Adrenal gland (tissue), 12 donors: Measurements from ENCODE around the gene SLC48A1. TPM values are rescaled to one million over a fixed set of nuclear protein-coding genes. Genes with fewer than 3 reads are reported as not detected.

ENCODE experiments used
- DNase-seq, 7 donors: peaks; one replicate each; pipeline ENCODE4 v3.0.0-alpha.2; 2019 to 2020
- H3K27ac ChIP-seq, 5 donors: fragments of 200-600 bp; sonication (generic) in 4 of 5; 1 replicate in 3 of 5; 2 replicates in 2 of 5; pipeline versions ENCODE4 v1.5.1 to v1.8.0; 2016 to 2020; ENCODE audit warnings: mild to moderate bottlenecking in 1 of 5
- H3K27me3 ChIP-seq: fragments of 200-600 bp; 2 replicates; pipeline ENCODE4 v1.8.0; 2021
- H3K36me3 ChIP-seq, 2 donors: fragments of 200-600 bp; replicated peaks in 1 of 2; 1 replicate in 1 of 2; 2 replicates in 1 of 2; pipeline versions ENCODE4 v1.5.1 to v1.8.0; 2018 to 2022
- H3K4me1 ChIP-seq, 2 donors: fragments of 200-600 bp; replicated peaks in 1 of 2; 1 replicate in 1 of 2; 2 replicates in 1 of 2; pipeline versions ENCODE4 v1.5.1 to v1.8.0; 2018 to 2021
- H3K4me3 ChIP-seq, 4 donors: fragments of 200-600 bp; sonication (generic) in 3 of 4; one replicate each; pipeline ENCODE4 v1.5.1; 2016 to 2018
- H3K9me3 ChIP-seq, 3 donors: fragments of 200-600 bp; sonication (generic) in 1 of 3; replicated peaks in 1 of 3; 1 replicate in 2 of 3; 2 replicates in 1 of 3; pipeline versions ENCODE4 v1.5.1 to v1.8.0; 2016 to 2021
- POLR2A ChIP-seq, 2 donors: fragments of 450-650 bp; IDR thresholded peaks; one replicate each; pipeline ENCODE4 v1.6.1; 2017; ENCODE audit warnings: antibody characterized with exemption in 2 of 2, mild to moderate bottlenecking in 2 of 2, moderate library complexity in 1 of 2
- WGBS, 4 donors: extraction: QIAGEN DNeasy Blood & Tissue Kit in 2 of 4; methylation state at CpG; one replicate each; pipeline versions ENCODE4 v1.1.5 to v1.1.7; 2013 to 2017; 5-methylcytosine and 5-hydroxymethylcytosine counted together
- intact Hi-C, 2 donors: fragments of 100-400 bp; cut with DNase I; formaldehyde crosslinking; loops; one replicate each; pipeline versions ENCODE4 v1.14.1 to v1.15.0; 2022 to 2023
- polyA plus RNA-seq, 3 donors: library from polyadenylated mRNA; stranded (reverse); fragments of 200-250 nt in 2 of 3; fragments of 350-450 nt in 1 of 3; fragmentation: Illumina TruSeq in 1 of 3; extraction: RNeasy Lipid Tissue Mini Kit (QIAGEN cat#74804) in 1 of 3; gene quantifications; one replicate each; pipeline ENCODE4 v1.2.3, GENCODE V29; 2013 to 2014
- total RNA-seq, 9 donors: library from RNA; depleted of rRNA in 4 of 9; stranded (reverse); fragments of >200 nt in 4 of 9; fragments of 120-200 nt in 1 of 9; fragmentation: NEBNext Ultra II Directional in 1 of 9; extraction: Animal tissue kit (Norgen Biotek cat#: 25700) in 1 of 9; gene quantifications; one replicate each; pipeline versions ENCODE4 v1.1.0 to v1.2.4, GENCODE V29; 2013 to 2023
- TF ChIP-seq, protein P1 (sequence below), 6 experiments: fragments of 450-650 bp in 4 of 6; fragments of 200-600 bp in 2 of 6; sonication (generic) in 1 of 6; IDR thresholded peaks; 1 replicate in 5 of 6; 2 replicates in 1 of 6; pipeline versions ENCODE4 v1.5.1 to v1.8.0; 2016 to 2021; ENCODE audit warnings: antibody characterized with exemption in 6 of 6, mild to moderate bottlenecking in 2 of 6, moderate library complexity in 1 of 6
- donor health status: healthy with polysubstance abuse.
- donor health status: Bipolar disorder and iron deficiency.
- donor health status: DM: yes; HTN: yes; CAD: no.
- donor health status: DM: no; HTN: no; CAD: no.
- donor health status: DM: no; HTN: no; CAD: no.
- donor health status: DM: yes; HTN: yes; CAD: no.

The SLC48A1 gene
- total and polyA plus RNA-seq, 12 donors = 8.5 to 91.9 (median 57.5) TPM

DNA sequence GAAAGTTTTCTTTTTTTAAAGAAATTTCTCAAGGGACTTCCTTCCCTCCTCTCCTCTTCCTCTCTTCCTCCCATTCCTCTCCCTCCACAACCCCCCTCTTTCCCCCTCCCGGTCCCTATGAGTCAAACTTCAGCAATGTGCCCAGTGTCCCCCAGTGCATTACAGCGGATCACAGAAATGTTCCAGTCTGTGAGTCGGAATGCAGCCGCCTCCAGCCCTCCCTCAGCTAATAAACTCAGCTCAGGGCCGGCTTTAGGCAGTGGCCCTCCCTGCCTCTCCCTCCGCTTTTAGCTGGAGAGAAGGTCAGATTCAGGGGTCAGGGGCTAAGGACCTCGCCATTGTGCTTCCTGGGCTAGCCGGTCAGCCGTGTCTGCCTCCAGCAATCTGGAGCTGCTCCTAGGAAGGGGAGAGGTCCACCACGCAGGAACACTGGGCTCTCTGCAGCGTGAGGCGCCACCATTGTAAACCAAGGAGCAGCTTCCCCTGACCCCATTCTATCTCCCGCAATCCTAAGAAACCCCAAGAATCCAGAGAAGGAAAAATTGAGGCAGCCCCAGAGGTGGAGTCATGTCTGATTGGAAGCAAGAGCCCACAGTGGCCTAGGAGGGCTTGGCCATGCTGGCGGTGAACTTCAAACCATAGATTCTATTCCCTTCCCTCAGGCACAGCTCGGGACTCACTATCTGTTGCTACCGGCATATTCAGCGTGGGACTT lies 47.8 kb downstream of the SLC48A1 start:
- Histone ChIP-seq H3K4me3 (peak overlapping the region in 2 of 4 donors; percentile 77 to 96), H3K4me1 (peaks cover 57 to 79% of the 10 kb centered on the region in 2 donors), H3K27ac (peak overlapping the region; percentile 95 to 100 (median 99)), H3K36me3 (no peaks in the 10 kb centered on the region), H3K27me3 (no peaks in the 10 kb centered on the region), H3K9me3 (no peaks in the 10 kb centered on the region)
- intact Hi-C loops = no loop called here
- DNase-seq = peak; percentile 85 to 97 (median 96)
- TF ChIP-seq, protein P1, sequence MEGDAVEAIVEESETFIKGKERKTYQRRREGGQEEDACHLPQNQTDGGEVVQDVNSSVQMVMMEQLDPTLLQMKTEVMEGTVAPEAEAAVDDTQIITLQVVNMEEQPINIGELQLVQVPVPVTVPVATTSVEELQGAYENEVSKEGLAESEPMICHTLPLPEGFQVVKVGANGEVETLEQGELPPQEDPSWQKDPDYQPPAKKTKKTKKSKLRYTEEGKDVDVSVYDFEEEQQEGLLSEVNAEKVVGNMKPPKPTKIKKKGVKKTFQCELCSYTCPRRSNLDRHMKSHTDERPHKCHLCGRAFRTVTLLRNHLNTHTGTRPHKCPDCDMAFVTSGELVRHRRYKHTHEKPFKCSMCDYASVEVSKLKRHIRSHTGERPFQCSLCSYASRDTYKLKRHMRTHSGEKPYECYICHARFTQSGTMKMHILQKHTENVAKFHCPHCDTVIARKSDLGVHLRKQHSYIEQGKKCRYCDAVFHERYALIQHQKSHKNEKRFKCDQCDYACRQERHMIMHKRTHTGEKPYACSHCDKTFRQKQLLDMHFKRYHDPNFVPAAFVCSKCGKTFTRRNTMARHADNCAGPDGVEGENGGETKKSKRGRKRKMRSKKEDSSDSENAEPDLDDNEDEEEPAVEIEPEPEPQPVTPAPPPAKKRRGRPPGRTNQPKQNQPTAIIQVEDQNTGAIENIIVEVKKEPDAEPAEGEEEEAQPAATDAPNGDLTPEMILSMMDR (IDR thresholded peaks at IDR 0.05) = no peak
- peak; percentile 56 to 98 for TF ChIP-seq POLR2A (IDR thresholded peaks at IDR 0.05)
- 25 to 30% (median 25%) methylated on average over 13 to 17 of the region's 17 CpGs for WGBS, 4 donors

DNA sequence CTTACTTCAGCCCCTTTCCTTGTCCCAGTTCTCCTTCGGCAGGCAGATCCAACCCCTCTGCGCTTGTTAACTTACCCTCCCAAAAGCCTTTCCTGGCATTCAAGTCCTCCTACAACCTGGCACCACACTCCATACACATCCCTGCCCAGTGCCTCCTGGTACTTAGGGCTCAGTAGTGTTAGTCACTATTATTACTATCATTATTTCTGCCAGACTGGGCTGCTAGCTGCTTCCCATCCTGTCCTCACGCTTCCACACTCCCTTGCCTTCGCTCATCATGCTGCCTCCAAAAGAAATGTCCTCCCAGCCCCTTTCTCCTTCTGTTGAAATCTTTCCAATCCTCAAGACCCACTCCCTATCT lies 48.3 kb downstream of the SLC48A1 start:
- intact Hi-C loops = no loop called here
- Histone ChIP-seq H3K36me3 (no peaks in the 10 kb centered on the region), H3K9me3 (no peaks in the 10 kb centered on the region), H3K27ac (peak overlapping the region; percentile 95 to 100 (median 99)), H3K4me1 (peaks cover 52 to 73% of the 10 kb centered on the region in 2 donors), H3K4me3 (peak overlapping the region in 1 of 4 donors; percentile 96), H3K27me3 (no peaks in the 10 kb centered on the region)
- TF ChIP-seq, protein P1 (IDR thresholded peaks at IDR 0.05) = no peak
- TF ChIP-seq POLR2A (IDR thresholded peaks at IDR 0.05) = no peak
- DNase-seq = no peak
- 85 to 94% (median 87%) methylated on average over 4 of the region's 4 CpGs for WGBS, 4 donors

DNA sequence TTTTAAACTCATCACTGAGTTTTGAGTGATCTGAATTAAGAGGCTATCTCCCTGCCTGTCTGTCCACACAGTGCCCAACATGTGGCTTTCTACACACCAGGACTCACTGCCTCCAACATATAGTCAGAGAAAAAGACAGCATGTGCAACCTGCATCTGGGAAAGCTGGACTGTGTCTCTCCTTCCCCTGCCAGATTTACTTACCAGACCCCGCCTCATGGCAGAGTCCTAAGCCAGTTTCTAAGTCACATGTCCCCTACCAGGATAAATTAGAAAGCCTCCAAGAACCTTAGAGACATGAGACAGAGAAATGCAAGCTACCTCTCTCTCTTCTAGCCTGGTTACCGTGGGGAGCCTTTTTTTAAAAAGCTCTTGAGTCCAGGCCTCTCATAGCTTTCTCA lies 49.4 kb downstream of the SLC48A1 start:
- TF ChIP-seq POLR2A (IDR thresholded peaks at IDR 0.05) = no peak
- TF ChIP-seq, protein P1 (IDR thresholded peaks at IDR 0.05) = no peak
- 49 to 95% (median 73%) methylated on average over 2 of the region's 2 CpGs for WGBS, 4 donors
- intact Hi-C loops = no loop called here
- Histone ChIP-seq H3K27ac (peak overlapping the region; percentile 95 to 100 (median 99)), H3K9me3 (no peaks in the 10 kb centered on the region), H3K4me1 (peaks cover 41 to 63% of the 10 kb centered on the region in 2 donors), H3K4me3 (no peak overlapping the region), H3K27me3 (no peaks in the 10 kb centered on the region), H3K36me3 (no peaks in the 10 kb centered on the region)
- DNase-seq = no peak

DNA sequence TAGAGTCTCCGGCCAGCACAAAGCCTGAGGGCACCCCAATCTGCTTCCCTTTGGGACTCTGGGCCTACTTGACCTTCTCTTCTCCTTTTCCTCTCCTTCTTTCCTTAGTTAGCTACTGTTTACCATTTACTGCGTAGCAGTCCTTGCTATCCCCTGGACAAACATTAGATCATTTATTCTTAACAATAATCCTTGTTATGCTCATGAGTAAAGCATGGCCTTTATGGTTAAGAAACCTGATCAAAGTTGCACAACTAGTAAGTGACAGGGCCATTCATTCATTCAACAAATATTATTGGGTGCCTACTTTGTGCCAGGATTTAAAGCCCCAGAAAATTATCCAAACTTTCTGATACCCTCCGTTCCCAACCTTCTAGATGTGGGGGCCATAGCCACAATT lies 49.8 kb downstream of the SLC48A1 start:
- H3K9me3 ChIP-seq = no peaks in the 10 kb centered on the region
- intact Hi-C loops = no loop called here
- no peak for DNase-seq
- peaks cover 37 to 61% of the 10 kb centered on the region in 2 donors for H3K4me1 ChIP-seq
- no peaks in the 10 kb centered on the region for H3K27me3 ChIP-seq
- H3K36me3 ChIP-seq = no peaks in the 10 kb centered on the region
- TF ChIP-seq, protein P1 (IDR thresholded peaks at IDR 0.05) = no peak
- TF ChIP-seq POLR2A (IDR thresholded peaks at IDR 0.05) = no peak
- no peak overlapping the region for H3K4me3 ChIP-seq
- 88 to 95% (median 92%) methylated on average over 3 of the region's 3 CpGs for WGBS, 4 donors
- peak overlapping the region; percentile 79 to 100 (median 98) for H3K27ac ChIP-seq
